Epithelial cell of alveolus of lung (primary cell): ENCODE data around the gene HOXD1. TPM values are rescaled to one million over a fixed set of nuclear protein-coding genes. Genes with fewer than 3 reads are reported as not detected.

Experiments
- total RNA-seq: library from RNA; depleted of rRNA; stranded (reverse); fragments of >200 nt; gene quantifications from 2 replicates; pipeline ENCODE4 v1.2.1, GENCODE V29; 2015

The HOXD1 gene
- not detected in 2 replicates for total RNA-seq

GRCh38 chr2:176187899-176188773, at the start of gene HOXD1:
HOXD1 (plus strand) TSS chr2:176188668; CDS start chr2:176188802, 134 bp downstream.

GRCh38 chr2:176151442-176152287, 36.8 kb upstream of the HOXD1 start, which contains the start of gene HOXD4:
HOXD4 (plus strand) TSS chr2:176151550; CDS start chr2:176151634, 84 bp downstream.

GRCh38 chr2:176156807-176157498, 31.5 kb upstream of the HOXD1 start, which contains the start of gene HOXD3:
HOXD3 (plus strand) TSS chr2:176157307; CDS start chr2:176169115, 11,808 bp downstream.

Other genes with a start within 250 kb of the HOXD1 start
- 20.8 and 26.6 TPM in 2 replicates for gene LNPK, start 186.4 kb upstream of the HOXD1 start, total RNA-seq
- gene EVX2, start 104.7 kb upstream of the HOXD1 start, total RNA-seq, result not detected in 2 replicates
- gene HOXD13, start 95.9 kb upstream of the HOXD1 start, total RNA-seq, result not detected in 2 replicates
- not detected in 2 replicates for gene HOXD12, start 88.9 kb upstream of the HOXD1 start, total RNA-seq
- gene HOXD11, start 81.4 kb upstream of the HOXD1 start, total RNA-seq, result not detected in 2 replicates
- not detected in 2 replicates for gene HOXD10, start 71.9 kb upstream of the HOXD1 start, total RNA-seq
- not detected in 2 replicates for gene HOXD9, start 65.9 kb upstream of the HOXD1 start, total RNA-seq
- not detected in 2 replicates for gene HOXD8, start 59.0 kb upstream of the HOXD1 start, total RNA-seq
- not detected in 2 replicates for gene HOXD4, start 37.1 kb upstream of the HOXD1 start, total RNA-seq
- not detected in 2 replicates for gene HOXD3, start 31.4 kb upstream of the HOXD1 start, total RNA-seq
- 27.1 and 29.1 TPM in 2 replicates for gene MTX2, start 80.8 kb downstream of the HOXD1 start, total RNA-seq